GM21825 (cell line): ENCODE results near the gene CYYR1.

Experiments used
- ATAC-seq: cut with Tn5 transposase; IDR thresholded peaks from one replicate; pipeline ENCODE4 v1.9.1; 2021; ENCODE audit warnings: mild to moderate bottlenecking, moderate library complexity; ENCODE audit not compliant: unreplicated experiment

The CYYR1 gene

GRCh38 chr21:26572702-26573381, at the start of gene CYYR1:
Gene CYYR1, minus strand, starts transcription at chr21:26573286. Its CDS starts 346 bp downstream, at chr21:26572940.
- no peak for ATAC-seq

- no peak for ATAC-seq
These were observed 44.1 kb upstream of the CYYR1 start for GRCh38 chr21:26617176-26617575.

GRCh38 chr21:26614251-26614650, 41.2 kb upstream of the CYYR1 start:
- no peak for ATAC-seq

- no peak for ATAC-seq
These were observed 26.2 kb upstream of the CYYR1 start for GRCh38 chr21:26599261-26599660.

- no peak for ATAC-seq
These were observed 24.9 kb upstream of the CYYR1 start for GRCh38 chr21:26597981-26598380.

- no peak for ATAC-seq
These were observed 23.9 kb upstream of the CYYR1 start for GRCh38 chr21:26597031-26597430.

GRCh38 chr21:26595971-26596370, 22.9 kb upstream of the CYYR1 start:
- ATAC-seq = no peak

GRCh38 chr21:26593800-26594199, 20.7 kb upstream of the CYYR1 start:
- no peak for ATAC-seq

GRCh38 chr21:26591543-26591942, 18.5 kb upstream of the CYYR1 start:
- ATAC-seq = no peak

GRCh38 chr21:26588446-26588845, 15.4 kb upstream of the CYYR1 start:
- ATAC-seq = no peak

GRCh38 chr21:26587736-26588201, 14.7 kb upstream of the CYYR1 start:
- ATAC-seq = no peak

- no peak for ATAC-seq
These were observed 10.7 kb upstream of the CYYR1 start for GRCh38 chr21:26583769-26584168.

- no peak for ATAC-seq
These were observed 8.7 kb upstream of the CYYR1 start for GRCh38 chr21:26581818-26582217.

GRCh38 chr21:26572076-26572701, 897 bp downstream of the CYYR1 start:
- no peak for ATAC-seq

- no peak for ATAC-seq
These were observed 2.9 kb downstream of the CYYR1 start for GRCh38 chr21:26570203-26570602.

GRCh38 chr21:26565546-26565945, 7.5 kb downstream of the CYYR1 start:
- ATAC-seq = no peak

GRCh38 chr21:26565111-26565510, 8.0 kb downstream of the CYYR1 start:
- ATAC-seq = no peak

- ATAC-seq = no peak
These were observed 9.1 kb downstream of the CYYR1 start for GRCh38 chr21:26563856-26564503.

- no peak for ATAC-seq
These were observed 12.5 kb downstream of the CYYR1 start for GRCh38 chr21:26560612-26561011.

- ATAC-seq = no peak
These were observed 14.0 kb downstream of the CYYR1 start for GRCh38 chr21:26559099-26559498.

- no peak for ATAC-seq
These were observed 16.0 kb downstream of the CYYR1 start for GRCh38 chr21:26557106-26557505.

- no peak for ATAC-seq
These were observed 17.4 kb downstream of the CYYR1 start for GRCh38 chr21:26555540-26556146.
